HG03159 (cell line): Measurements from ENCODE around the gene AK1.

Experiments
- ATAC-seq: cut with Tn5 transposase; IDR thresholded peaks from one replicate; pipeline ENCODE4 v1.9.1; 2021; ENCODE audit warnings: mild to moderate bottlenecking, moderate library complexity; ENCODE audit not compliant: unreplicated experiment

Gene AK1

GRCh38 chr9:127909839-127910273 is 32.4 kb upstream of the AK1 start:
- no peak for ATAC-seq

GRCh38 chr9:127908660-127908926 is 31.1 kb upstream of the AK1 start:
- ATAC-seq: no peak

GRCh38 chr9:127907867-127908659 is 30.6 kb upstream of the AK1 start:
- no peak for ATAC-seq

- ATAC-seq: no peak
These were observed 28.3 kb upstream of the AK1 start for GRCh38 chr9:127905788-127906191.

GRCh38 chr9:127905004-127905728 is 27.7 kb upstream of the AK1 start:
- no peak for ATAC-seq

GRCh38 chr9:127904561-127905003 is 27.1 kb upstream of the AK1 start:
- no peak for ATAC-seq

- ATAC-seq: no peak
These were observed 26.3 kb upstream of the AK1 start for GRCh38 chr9:127903557-127904475.

GRCh38 chr9:127899128-127899943 is 21.9 kb upstream of the AK1 start, which contains the start of gene ST6GALNAC6:
TSS of gene ST6GALNAC6 (minus strand) at chr9:127899603. CDS start at chr9:127897981, 1,622 bp downstream.
- peak; percentile 61 for ATAC-seq

GRCh38 chr9:127898433-127899127 is 21.1 kb upstream of the AK1 start:
- no peak for ATAC-seq

- ATAC-seq: no peak
These were observed 19.8 kb upstream of the AK1 start for GRCh38 chr9:127897193-127897692.

GRCh38 chr9:127896395-127897192 is 19.1 kb upstream of the AK1 start:
- no peak for ATAC-seq

- no peak for ATAC-seq
These were observed 18.3 kb upstream of the AK1 start for GRCh38 chr9:127895811-127896210.

GRCh38 chr9:127893392-127893791 is 15.9 kb upstream of the AK1 start:
- no peak for ATAC-seq

GRCh38 chr9:127892831-127893230 is 15.4 kb upstream of the AK1 start:
- ATAC-seq: no peak

- ATAC-seq: no peak
These were observed 12.6 kb upstream of the AK1 start for GRCh38 chr9:127890053-127890452.

GRCh38 chr9:127887792-127888191 is 10.3 kb upstream of the AK1 start:
- no peak for ATAC-seq

GRCh38 chr9:127886401-127886972 is 9.0 kb upstream of the AK1 start:
- ATAC-seq: no peak

- no peak for ATAC-seq
These were observed 8.2 kb upstream of the AK1 start for GRCh38 chr9:127885508-127886281.
